OCI-M2 (cell line): ENCODE measurements around the gene TMEM214.

ENCODE experiments used
- DNase-seq: peaks from one replicate; lab custom pipeline; 2025; ENCODE audit not compliant: unreplicated experiment; lab: John Stamatoyannopoulos, UW

The TMEM214 gene

DNA sequence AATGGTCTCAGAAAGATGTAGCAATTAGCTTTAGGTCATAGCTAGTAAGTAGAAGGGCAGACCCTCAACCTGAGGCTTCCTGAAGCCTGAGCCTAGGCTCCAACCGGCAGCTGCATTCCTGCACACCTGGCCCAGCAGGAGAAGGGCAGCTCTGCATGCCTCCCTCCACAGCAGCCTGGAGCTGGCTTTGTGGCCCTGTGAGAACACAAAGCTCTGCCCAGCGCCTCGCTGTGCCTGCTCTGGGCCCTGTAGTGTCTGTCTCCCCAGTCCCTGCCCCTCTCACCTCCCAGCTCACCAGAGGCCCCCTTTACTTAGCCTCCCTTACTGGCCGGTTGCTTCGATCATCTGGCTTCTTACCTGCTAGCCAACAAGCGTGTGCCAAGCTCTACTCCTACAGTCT, 6.7 kb downstream of the TMEM214 start:
- no peak for DNase-seq

DNA sequence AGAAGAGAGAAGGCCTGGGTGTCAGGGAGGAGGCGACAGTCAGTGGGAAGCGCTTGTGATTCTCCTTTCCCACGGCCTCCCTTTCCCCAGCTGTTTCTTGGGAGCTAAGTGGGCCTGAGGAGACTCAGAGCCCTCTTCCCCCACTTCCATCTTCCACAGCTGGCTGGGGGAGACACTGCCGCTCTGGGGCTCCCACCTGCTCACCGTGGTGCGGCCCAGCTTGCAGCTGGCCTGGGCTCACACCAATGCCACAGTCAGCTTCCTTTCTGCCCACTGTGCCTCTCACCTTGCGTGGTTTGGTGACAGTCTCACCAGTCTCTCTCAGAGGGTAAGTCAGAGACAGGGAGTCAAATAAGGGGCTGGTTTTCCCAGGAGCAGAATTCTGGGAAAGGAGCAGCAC, 7.1 kb downstream of the TMEM214 start:
- no peak for DNase-seq

DNA sequence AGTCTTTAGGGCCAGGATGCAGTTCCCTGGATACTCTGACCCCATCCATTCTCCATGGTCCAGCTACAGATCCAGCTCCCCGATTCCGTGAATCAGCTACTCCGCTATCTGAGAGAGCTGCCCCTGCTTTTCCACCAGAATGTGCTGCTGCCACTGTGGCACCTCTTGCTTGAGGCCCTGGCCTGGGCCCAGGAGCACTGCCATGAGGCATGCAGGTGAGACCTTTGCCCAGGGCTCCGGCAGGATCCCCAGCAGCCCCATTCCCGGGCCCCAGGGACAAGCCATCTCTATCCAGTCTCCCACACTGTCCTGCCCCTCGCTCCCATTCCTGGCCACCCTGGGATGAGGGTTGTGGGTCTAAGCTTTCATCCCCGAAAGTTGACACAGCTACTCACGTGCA, 7.5 kb downstream of the TMEM214 start:
- DNase-seq: no peak

DNA sequence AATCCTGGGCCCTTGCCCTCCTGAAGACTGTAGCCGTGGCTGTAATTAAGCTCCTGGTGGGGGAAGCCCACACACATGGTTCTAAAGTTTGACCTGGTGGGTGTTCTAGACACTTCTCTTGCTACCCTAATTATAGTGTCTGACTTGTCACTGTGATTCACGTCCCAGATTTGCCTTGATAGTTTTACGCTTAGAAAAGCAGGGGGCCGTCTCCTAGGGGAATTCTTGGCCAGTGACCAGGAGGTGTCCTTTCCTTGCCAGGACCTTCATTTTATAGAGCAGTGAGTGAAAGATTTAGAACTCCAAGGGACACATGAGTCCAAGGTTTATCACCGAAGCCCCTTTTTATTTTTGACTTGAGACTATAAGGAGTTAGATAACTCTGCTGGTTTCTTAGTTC, 9.0 kb downstream of the TMEM214 start:
- DNase-seq: no peak

DNA sequence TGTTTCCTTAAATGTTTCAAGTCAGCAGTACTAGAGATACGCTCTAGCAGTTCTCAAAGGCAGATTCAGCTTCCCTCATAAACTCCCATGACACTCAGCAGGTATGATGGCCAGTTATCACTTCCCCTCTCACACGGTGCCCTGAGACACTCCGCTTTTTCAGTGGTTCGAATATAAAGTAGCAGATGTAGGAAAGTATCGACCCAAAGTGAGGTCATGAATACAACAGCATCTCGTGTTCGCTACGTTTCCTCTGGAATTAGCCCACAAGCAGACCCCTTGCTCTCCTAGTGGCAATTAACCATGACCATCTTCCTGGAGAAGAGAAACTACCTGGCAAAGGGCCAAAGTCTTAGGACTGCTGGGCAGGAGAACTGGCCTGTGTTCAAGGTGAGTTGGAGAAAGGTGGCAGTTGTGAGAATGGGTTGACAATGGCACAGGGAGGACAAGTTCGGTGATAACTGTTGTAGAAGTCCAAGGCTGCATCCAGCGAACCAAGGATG, 9.4 kb downstream of the TMEM214 start:
- no peak for DNase-seq

DNA sequence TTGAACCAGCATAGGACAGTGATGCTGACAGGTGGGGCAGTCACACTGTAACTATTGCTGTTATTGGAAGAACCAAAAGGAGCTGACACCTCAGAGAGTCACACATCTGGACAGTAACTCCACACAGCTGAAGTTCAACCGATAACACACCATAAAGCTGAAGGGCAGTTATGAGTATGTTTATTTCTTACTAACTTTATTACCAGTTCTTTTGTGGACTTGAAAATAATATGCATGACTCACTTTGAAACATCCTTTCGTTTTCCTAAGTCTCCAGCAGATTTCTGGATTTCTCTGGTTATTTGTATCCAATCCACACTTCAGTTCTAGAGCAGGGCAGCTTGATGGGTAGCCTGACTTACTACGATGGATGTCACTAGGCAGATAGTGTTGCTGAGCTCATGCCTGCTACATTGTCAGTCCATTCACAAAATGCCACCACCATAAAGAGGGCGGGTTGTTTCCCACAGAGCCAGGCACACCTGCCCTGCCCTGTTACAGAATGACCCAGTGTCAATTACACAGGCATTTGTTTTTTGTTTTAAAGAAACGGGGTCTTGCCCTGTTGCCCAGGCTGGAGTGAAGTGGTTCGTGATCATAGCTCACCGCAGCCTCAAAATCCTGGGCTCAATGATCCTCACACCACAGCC, 10.3 kb downstream of the TMEM214 start:
- DNase-seq: no peak

GRCh38 chr2:27049422-27050280, 16.9 kb downstream of the TMEM214 start:
- DNase-seq: no peak

GRCh38 chr2:27050281-27050995, 17.7 kb downstream of the TMEM214 start:
- DNase-seq: peak; percentile 95

DNA sequence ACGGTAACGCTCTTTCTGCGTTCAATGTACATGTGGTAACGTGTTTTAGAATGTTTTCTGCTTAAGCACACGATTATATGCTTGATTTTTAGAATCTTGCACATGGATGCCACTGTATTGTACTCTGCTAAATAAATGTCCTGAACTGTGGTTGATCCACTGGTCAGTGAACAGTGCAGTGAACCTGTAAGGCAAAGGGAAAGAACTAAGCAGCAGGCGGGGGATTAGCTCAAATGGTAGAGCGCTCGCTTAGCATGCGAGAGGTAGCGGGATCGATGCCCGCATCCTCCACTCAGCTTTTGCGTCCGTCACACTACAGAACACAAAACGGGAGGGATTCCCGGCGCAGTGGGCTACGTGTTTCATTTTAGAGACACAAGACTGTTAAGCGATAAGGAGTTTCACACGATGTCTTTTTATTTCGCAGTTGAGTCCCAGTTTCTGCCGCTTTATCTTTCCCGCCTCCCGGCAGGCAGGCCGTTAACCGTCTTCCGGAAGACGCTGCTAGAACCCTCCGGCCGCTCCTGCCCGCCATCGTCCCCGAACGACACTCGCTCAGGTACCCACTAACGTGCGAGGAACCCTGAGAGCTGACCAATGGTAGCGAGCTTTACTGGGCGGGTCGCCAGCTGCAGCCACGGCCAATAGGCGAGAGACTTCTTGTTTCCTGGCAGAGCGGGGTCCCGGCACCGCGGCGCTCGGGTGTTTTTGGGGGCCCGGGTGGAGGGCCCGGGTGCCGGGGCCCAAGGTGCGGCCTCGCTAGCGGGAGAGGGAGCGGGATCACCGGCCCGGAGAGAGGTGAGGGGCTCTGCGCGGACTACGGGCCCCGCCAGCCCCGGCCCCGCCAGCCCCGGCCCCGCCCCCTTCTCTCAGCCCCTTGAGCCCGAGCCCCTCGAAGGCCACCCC, 18.5 kb downstream of the TMEM214 start, which contains the start of gene AGBL5:
Gene AGBL5 (plus strand): TSS at position 673 of the 906 bp plus-strand sequence. CDS start 1,291 bp downstream, outside the sequence.
- peak; percentile 95 for DNase-seq

DNA sequence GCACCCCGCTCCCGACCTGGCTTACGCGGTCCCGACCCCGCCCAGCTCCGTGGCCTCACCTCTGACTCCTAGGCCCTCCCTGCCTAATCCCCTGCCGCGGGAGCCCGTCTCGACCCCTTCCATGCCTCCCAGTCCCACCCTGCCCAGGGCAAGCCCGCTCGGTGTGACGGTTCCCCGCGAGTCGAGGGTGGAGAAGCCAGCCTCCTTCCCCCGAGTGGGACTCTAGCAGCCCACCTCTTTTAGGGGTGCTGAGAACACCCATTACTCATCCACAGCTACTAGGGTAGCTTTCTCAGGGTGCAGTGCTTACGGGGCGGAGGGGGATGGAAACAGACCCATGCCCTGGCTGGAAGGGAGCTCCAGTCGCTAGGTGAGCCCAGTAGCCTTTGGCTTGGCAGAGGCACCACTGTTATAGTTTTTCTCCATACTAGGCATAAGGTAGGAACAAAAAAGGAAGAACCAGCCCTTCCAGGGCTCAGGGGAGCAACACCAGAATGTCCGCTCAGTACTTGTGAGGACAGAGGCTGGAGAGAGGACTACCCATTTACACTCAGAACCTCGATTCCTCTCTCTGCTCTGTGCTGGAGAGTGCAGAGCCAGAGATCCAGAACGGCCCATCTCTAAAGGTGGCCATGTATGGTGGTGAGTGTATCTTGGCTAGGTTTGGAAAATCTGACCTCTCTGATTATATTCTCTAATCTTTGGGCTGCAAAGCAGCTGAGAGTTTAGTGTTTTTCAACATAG, 19.3 kb downstream of the TMEM214 start:
- no peak for DNase-seq

DNA sequence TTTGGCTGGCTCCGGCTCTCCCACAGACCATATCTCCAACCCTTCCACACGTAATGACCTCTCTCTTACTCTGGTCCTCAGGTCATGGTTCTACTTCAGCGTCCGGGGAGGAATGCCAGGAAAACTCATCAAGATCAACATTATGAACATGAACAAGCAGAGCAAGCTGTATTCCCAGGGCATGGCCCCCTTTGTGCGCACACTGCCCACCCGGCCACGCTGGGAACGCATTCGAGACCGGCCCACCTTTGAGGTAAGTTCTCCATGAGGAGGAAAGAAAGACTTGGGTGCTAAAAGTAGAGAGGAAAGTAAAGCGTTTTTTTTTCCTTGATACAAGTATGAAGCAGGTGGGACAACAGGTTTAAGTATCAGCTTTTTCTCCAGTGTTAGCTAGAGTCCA, 20.6 kb downstream of the TMEM214 start:
- DNase-seq: no peak

GRCh38 chr2:27053776-27054175, 21.0 kb downstream of the TMEM214 start:
- no peak for DNase-seq

DNA sequence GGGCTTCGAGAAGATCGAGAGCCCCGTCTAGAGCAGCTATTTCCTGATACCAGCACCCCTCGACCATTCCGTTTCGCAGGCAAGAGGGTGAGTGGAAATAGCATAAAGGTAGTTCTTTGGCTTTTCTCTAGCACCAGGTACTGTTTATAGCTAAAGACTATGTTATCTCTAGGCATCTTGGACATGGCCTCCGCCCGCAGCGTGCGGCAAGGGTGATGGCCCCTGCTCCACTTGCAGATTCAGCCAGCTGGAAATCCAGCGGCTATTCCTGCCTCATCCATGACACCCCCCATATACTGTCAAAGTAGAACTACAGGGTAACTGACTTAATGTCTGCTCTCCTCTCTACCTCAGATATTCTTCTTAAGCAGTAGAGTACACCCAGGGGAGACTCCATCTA, 22.0 kb downstream of the TMEM214 start:
- no peak for DNase-seq

GRCh38 chr2:27057184-27057583, 24.4 kb downstream of the TMEM214 start:
- DNase-seq: no peak

GRCh38 chr2:27058210-27058609, 25.4 kb downstream of the TMEM214 start:
- no peak for DNase-seq

GRCh38 chr2:27059141-27059820, 26.5 kb downstream of the TMEM214 start:
- DNase-seq: no peak

DNA sequence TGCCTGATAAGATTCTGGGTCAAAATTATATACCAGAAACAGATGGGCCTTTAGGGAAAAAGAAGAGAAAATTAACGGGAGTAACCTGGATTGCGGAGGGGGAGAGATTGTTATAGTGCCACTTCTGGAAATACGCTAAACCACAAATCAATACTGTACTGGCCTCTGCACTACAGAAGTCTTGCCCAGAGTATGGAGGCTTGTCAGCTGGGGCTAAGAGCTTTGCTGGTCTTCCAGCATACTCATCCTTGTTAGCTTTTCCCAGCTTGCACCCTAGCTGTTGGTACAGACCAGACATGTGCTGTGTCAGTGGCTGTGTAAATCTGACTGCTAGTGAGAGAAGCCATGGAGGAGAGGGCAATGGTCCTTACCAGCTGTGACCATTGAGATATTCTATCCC, 27.6 kb downstream of the TMEM214 start:
- DNase-seq: no peak

DNA sequence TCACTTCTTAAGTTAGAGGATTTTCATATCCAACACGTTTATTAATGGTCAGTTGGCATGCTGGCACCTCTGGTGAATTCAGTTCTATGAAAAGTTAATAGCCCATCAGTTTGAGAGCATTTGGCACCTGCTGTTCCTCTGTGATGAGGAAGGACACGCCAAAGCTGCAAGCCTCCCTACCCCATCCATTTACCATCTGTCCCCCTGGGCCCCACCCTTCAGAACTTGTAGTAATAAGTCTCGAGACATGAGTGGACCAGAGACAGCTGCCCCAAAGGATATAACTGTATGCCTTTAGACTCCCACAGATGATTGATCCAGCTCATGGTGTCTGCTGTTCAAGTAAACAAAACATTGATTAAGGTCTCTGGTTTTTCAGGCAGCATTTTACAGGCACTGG, 32.4 kb downstream of the TMEM214 start:
- no peak for DNase-seq

GRCh38 chr2:27067385-27067784, 34.6 kb downstream of the TMEM214 start:
- no peak for DNase-seq
